Activated CD8-positive, alpha-beta T cell treated with anti-CD3 and anti-CD28 coated beads for 36 hours (primary cell): ENCODE measurements around the gene FBXO42. TPM values are rescaled to one million over a fixed set of nuclear protein-coding genes. Genes with fewer than 3 reads are reported as not detected.
"Not testable (repeated sequence)": the region's sequence is repeated elsewhere in the genome, so short reads cannot be mapped to it uniquely, and the experiment has no call there.

Experiments
- ATAC-seq: fragments of 200-7000 bp; cut with Tn5 transposase; one replicate; pipeline ENCODE4 v1.10.0; 2021; ENCODE audit warnings: mild to moderate bottlenecking, moderate library complexity
- CTCF ChIA-PET: fragments of 350-600 bp; sonication (Branson Sonifier 250); formaldehyde crosslinking; loops from one replicate; lab custom pipeline; 2021; ENCODE audit warnings: antibody characterized with exemption; lab: Charles Lee
- POLR2A ChIA-PET: fragments of 350-600 bp; sonication (Branson Sonifier 250); formaldehyde crosslinking; loops from one replicate; lab custom pipeline; 2021; ENCODE audit warnings: antibody characterized with exemption; lab: Charles Lee
- DNase-seq: peaks from one replicate; pipeline ENCODE4 v3.0.0-alpha.2; 2020
- H3K27ac Mint-ChIP-seq: one replicate; pipeline ENCODE4 v1.8.0; 2021; ENCODE audit warnings: mild to moderate bottlenecking, mixed read lengths
- H3K27me3 Mint-ChIP-seq: one replicate; pipeline ENCODE4 v1.8.0; 2021; ENCODE audit warnings: mixed read lengths
- H3K36me3 Mint-ChIP-seq: one replicate; pipeline ENCODE4 v1.8.0; 2021; ENCODE audit warnings: low read depth, mixed read lengths
- H3K4me1 Mint-ChIP-seq: one replicate; pipeline ENCODE4 v1.8.0; 2021; ENCODE audit warnings: low read depth, mixed read lengths
- H3K4me3 Mint-ChIP-seq: one replicate; pipeline ENCODE4 v1.8.0; 2021; ENCODE audit warnings: mild to moderate bottlenecking, moderate library complexity, mixed read lengths
- H3K9me3 Mint-ChIP-seq: one replicate; pipeline ENCODE4 v1.8.0; 2021; ENCODE audit warnings: mixed read lengths
- intact Hi-C: fragments of 100-400 bp; cut with micrococcal nuclease; formaldehyde crosslinking; loops from one replicate; pipeline ENCODE4 v1.10.0; 2022
- total RNA-seq, 2 experiments: library from RNA; stranded (reverse); gene quantifications; one replicate each; pipeline ENCODE4 v1.2.3, GENCODE V29; 2021
- TF ChIP-seq, protein P1 (sequence below): fragments of 200-600 bp; IDR thresholded peaks from one replicate; pipeline ENCODE4 v1.8.0; 2022; ENCODE audit warnings: antibody characterized with exemption, mild to moderate bottlenecking

FBXO42 gene
- total RNA-seq, 2 experiments from 2014 or later, result 19.8 to 21.3 TPM

DNA sequence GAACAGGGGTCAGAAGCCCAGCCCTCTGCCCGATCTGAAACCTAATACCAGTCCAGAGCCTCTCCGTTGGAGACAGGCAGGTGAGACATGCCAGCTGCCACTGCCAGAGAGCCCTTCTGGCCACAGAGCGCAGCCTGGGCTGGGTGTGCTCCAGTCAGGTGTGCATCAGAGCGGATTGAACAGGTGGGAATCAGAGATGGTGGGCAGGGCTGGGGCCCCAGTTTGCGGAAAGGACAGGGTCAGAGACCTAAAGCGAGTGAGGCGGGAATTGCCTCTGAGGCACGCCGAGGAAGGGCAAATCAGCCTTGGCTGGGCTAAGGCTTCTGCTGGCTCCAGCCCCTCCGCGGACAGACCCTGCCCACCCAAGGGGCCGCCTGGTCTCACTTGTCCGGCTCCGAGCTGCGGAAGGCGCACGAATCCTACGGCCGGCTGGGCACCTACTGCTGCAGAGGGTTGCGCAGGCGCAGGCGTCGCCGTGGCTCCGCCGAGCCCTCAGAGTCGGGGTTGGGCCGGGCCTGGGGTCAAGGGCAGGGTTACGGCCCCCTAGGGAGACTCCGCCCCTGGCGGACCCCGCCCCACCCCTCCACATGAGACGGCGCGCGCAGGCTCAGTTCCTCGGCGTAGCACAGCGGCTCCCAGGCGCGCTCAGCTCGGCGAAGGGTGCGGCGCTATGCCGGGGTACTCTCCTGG lies 125.6 kb downstream of the FBXO42 start:
- POLR2A ChIA-PET, result interaction anchor here (0.7 kb wide), 1 partner anchor 19 kb away, joined by 3 read pairs; no protein-coding TSS in a partner anchor

DNA sequence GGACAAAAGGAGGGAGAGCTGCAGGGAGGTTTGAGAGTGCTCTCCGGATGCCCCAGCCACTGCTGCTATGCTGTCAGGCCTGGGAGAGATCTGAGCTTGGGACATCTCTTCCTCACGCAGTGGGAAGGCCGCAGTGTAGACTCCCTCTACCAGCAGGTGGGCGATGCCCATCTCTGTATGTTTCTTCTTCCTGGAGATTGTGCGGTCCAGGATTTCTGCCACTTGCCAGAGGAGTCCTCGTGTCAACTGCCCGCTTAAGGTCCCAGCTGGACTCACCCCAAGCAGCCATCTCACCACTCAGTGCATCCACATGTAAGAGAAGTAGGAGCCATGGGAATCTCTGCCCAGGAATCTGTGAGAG lies 126.2 kb downstream of the FBXO42 start:
- intact Hi-C loops, result no loop called here
- Mint-ChIP-seq H3K27ac (no peak overlapping the region), H3K9me3 (no peaks in the 10 kb centered on the region), H3K36me3 (no peaks in the 10 kb centered on the region), H3K4me1 (peaks cover 9% of the 10 kb centered on the region), H3K27me3 (peaks cover 28% of the 10 kb centered on the region), H3K4me3 (no peak overlapping the region)
- TF ChIP-seq, protein P1, sequence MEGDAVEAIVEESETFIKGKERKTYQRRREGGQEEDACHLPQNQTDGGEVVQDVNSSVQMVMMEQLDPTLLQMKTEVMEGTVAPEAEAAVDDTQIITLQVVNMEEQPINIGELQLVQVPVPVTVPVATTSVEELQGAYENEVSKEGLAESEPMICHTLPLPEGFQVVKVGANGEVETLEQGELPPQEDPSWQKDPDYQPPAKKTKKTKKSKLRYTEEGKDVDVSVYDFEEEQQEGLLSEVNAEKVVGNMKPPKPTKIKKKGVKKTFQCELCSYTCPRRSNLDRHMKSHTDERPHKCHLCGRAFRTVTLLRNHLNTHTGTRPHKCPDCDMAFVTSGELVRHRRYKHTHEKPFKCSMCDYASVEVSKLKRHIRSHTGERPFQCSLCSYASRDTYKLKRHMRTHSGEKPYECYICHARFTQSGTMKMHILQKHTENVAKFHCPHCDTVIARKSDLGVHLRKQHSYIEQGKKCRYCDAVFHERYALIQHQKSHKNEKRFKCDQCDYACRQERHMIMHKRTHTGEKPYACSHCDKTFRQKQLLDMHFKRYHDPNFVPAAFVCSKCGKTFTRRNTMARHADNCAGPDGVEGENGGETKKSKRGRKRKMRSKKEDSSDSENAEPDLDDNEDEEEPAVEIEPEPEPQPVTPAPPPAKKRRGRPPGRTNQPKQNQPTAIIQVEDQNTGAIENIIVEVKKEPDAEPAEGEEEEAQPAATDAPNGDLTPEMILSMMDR, result no peak
- ChIA-PET CTCF (interaction anchor here (1.3 kb wide), 1 partner anchor 9 kb away, joined by 3 read pairs; no protein-coding TSS in a partner anchor), POLR2A (interaction anchor here (0.7 kb wide), 1 partner anchor 20 kb away, joined by 3 read pairs; no protein-coding TSS in a partner anchor)
- ATAC-seq (no peak), DNase-seq (no peak)

More for the DNA sequence above, 125.6 kb downstream of the FBXO42 start:
- Mint-ChIP-seq H3K27me3 (peaks cover 28% of the 10 kb centered on the region), H3K9me3 (no peaks in the 10 kb centered on the region), H3K36me3 (no peaks in the 10 kb centered on the region), H3K4me1 (peaks cover 9% of the 10 kb centered on the region), H3K4me3 (no peak overlapping the region), H3K27ac (no peak overlapping the region)
- ATAC-seq, result no peak
- no peak for DNase-seq
- CTCF ChIA-PET, result interaction anchor here (1.3 kb wide), 1 partner anchor 9 kb away, joined by 3 read pairs; no protein-coding TSS in a partner anchor
- intact Hi-C loops, result no loop called here
- TF ChIP-seq, protein P1, result no peak

GRCh38 chr1:16224472-16224871 lies 127.8 kb downstream of the FBXO42 start:
- Mint-ChIP-seq H3K4me1 (peaks cover 9% of the 10 kb centered on the region), H3K9me3 (no peaks in the 10 kb centered on the region), H3K27ac (no peak overlapping the region), H3K36me3 (no peaks in the 10 kb centered on the region), H3K27me3 (peaks cover 28% of the 10 kb centered on the region), H3K4me3 (no peak overlapping the region)
- intact Hi-C loops, result no loop called here
- POLR2A ChIA-PET, result no interaction called here
- DNase-seq (no peak), ATAC-seq (no peak)
- CTCF ChIA-PET, result no interaction called here
- TF ChIP-seq, protein P1, result no peak

GRCh38 chr1:16222716-16223115 lies 129.6 kb downstream of the FBXO42 start:
- ATAC-seq, H3K36me3 Mint-ChIP-seq, intact Hi-C loops, H3K4me3 Mint-ChIP-seq, H3K4me1 Mint-ChIP-seq, H3K9me3 Mint-ChIP-seq, H3K27ac Mint-ChIP-seq, DNase-seq: not testable (repeated sequence)
- POLR2A ChIA-PET, result interaction anchor here (0.7 to 2.9 kb wide), 3 partner anchors 11 to 631 kb away, joined by 3 to 8 read pairs (median 4); partner anchors contain the start of gene CPLANE2
- CTCF ChIA-PET, result interaction anchor here (1.5 kb wide), 1 partner anchor 143 kb away, joined by 6 read pairs; no protein-coding TSS in a partner anchor
- H3K27me3 Mint-ChIP-seq, result peaks cover 17% of the 10 kb centered on the region

DNA sequence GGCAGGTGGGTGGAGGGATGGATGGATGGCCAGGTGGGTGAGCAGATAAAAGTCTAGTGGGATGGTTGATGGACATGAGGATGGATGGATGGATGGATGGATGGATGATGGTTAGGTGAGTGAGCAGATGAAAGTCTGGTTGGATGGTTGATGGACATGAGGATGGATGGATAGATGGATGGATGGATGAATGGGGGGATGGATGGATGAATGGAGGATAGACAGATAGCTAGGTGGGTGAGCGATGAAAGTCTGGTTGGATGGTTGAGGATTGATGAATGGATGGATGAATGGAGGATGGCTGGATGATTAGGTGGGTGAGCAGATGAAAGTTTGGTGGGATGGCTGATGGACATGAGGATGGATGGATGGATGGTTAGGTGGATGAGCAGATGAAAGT lies 130.8 kb downstream of the FBXO42 start:
- ChIA-PET CTCF (no interaction called here), POLR2A (interaction anchor here (2.9 kb wide), 1 partner anchor 15 kb away, joined by 8 read pairs; the partner anchor contains the start of gene CPLANE2)
- no peaks in the 10 kb centered on the region for H3K36me3 Mint-ChIP-seq
- H3K27me3 Mint-ChIP-seq, result peaks cover 9% of the 10 kb centered on the region
- intact Hi-C loops, result no loop called here
- no peak overlapping the region for H3K27ac Mint-ChIP-seq
- H3K9me3 Mint-ChIP-seq, result no peaks in the 10 kb centered on the region
- DNase-seq, result no peak
- TF ChIP-seq, protein P1, result no peak
- H3K4me3 Mint-ChIP-seq, result no peak overlapping the region
- H3K4me1 Mint-ChIP-seq, result peaks cover 9% of the 10 kb centered on the region
- ATAC-seq, result no peak
